GM12864 (cell line): ENCODE data around the gene ALPI.

Experiments
- DNase-seq: peaks from one replicate; pipeline ENCODE4 v3.0.0-alpha.2; 2011; ENCODE audit warnings: low read depth
- H3K4me3 ChIP-seq: 2 replicates; pipeline ENCODE4 v1.5.1; 2011; ENCODE audit warnings: mild to moderate bottlenecking, low read depth, low read length, control low read depth
- TF ChIP-seq, protein P1 (sequence below): IDR thresholded peaks from 2 replicates; pipeline ENCODE4 v1.5.1; 2011; ENCODE audit warnings: low read depth, mild to moderate bottlenecking, moderate library complexity, low read length, control low read depth, inconsistent platforms; ENCODE audit errors: missing control alignments

Gene ALPI

DNA sequence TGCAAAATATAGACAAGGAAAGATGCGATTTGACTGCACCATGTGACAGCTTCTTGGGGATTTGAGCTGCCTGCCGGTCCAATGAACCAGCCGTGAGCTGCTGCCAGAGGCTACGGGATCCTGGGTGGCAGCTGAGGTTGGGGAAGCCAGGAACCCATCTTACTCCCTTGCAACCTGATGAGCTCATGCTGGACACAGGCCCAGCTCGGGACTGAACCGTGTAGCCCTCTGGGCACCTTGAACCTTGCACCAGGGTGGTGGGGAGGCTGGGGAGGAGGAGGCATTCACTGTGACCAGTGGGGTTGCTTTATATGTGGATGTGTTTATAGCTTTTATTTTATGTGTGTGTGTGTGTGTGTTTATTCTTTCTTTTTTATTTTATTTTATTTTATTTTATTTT lies 9.1 kb downstream of the ALPI start:
- no peak for DNase-seq
- no peak overlapping the region for H3K4me3 ChIP-seq
- TF ChIP-seq, protein P1, sequence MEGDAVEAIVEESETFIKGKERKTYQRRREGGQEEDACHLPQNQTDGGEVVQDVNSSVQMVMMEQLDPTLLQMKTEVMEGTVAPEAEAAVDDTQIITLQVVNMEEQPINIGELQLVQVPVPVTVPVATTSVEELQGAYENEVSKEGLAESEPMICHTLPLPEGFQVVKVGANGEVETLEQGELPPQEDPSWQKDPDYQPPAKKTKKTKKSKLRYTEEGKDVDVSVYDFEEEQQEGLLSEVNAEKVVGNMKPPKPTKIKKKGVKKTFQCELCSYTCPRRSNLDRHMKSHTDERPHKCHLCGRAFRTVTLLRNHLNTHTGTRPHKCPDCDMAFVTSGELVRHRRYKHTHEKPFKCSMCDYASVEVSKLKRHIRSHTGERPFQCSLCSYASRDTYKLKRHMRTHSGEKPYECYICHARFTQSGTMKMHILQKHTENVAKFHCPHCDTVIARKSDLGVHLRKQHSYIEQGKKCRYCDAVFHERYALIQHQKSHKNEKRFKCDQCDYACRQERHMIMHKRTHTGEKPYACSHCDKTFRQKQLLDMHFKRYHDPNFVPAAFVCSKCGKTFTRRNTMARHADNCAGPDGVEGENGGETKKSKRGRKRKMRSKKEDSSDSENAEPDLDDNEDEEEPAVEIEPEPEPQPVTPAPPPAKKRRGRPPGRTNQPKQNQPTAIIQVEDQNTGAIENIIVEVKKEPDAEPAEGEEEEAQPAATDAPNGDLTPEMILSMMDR, result no peak

DNA sequence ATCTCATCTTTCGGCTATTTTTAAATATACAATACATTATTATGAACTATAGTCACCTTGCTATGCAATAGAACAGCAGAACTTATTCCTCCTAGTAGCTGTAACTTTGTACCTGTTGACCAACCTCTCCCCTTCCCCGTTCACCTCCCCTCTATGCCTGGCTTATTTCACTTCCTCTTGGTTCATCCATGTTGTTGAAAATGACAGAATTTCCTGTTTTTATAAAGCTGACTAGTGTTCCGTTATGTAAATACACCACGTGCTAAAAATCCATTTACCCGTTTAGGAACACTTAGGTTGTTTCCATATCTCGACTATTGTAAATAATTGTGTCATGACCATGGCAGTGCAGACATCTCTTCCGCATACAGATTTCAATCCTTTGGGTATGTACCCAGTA lies 10.3 kb downstream of the ALPI start:
- TF ChIP-seq, protein P1, result no peak
- H3K4me3 ChIP-seq, result no peak overlapping the region
- no peak for DNase-seq

DNA sequence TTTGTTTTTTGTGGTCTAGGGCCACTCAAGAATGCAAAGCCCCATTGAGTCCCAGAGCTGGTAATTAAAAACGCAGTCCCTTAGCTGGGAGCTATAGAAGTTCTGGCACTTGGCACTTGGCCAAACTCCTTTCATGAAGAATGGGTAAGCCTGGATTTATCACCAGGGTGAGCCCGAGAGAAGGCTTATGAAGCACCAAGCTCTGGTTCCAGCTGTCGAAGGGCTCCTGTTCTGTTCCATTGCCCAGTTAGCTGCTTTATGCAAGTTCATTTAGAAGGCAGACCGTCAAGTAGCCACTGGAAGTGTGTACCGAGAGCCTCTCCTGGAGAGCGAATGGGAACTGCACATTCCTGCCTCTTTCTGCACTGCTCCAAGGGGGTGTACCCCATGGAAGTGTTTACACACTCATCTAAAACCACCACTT lies 17.5 kb downstream of the ALPI start:
- TF ChIP-seq, protein P1, result no peak
- DNase-seq, result no peak
- H3K4me3 ChIP-seq, result no peak overlapping the region

DNA sequence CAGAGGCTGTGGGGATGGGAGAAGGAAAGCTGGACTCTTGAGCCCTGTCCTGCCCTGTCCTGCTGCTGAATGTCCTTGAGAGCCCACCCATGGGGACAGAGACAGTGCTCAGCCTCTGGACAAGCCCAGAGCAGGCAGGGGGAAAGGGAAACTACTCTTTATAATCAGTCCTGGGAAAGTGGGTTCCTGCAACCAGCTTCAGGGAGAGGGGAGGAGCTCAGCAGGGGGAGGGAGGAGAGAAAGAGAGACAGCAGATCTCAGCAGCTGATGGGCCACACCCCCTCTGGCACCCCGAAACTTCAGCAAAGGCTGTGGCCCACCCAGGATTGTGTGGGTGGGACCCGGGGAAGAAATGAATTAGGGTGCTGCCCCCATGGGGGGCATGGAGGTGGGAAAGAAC lies 20.1 kb downstream of the ALPI start:
- DNase-seq, result no peak
- TF ChIP-seq, protein P1, result no peak
- no peak overlapping the region for H3K4me3 ChIP-seq

DNA sequence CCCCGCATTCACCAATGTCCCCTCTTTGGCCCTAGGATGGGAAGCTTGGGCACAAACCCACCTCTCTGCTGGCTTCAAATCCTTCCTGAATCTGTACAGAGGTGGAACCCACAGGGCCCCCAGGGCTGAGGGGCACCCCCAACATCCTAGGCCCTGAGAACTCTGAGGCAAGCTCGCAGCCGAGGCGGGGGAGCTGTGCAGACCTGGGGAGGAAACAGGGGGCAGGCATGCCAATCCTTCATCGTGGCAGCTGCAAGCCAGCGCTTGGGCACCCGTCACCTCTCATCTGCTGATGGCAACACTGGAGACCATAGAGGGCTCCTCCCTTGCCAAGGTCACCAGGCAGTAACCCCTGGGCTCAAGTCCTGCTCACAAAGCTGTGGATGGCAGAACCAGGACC lies 20.8 kb downstream of the ALPI start:
- TF ChIP-seq, protein P1, result no peak
- DNase-seq, result no peak

DNA sequence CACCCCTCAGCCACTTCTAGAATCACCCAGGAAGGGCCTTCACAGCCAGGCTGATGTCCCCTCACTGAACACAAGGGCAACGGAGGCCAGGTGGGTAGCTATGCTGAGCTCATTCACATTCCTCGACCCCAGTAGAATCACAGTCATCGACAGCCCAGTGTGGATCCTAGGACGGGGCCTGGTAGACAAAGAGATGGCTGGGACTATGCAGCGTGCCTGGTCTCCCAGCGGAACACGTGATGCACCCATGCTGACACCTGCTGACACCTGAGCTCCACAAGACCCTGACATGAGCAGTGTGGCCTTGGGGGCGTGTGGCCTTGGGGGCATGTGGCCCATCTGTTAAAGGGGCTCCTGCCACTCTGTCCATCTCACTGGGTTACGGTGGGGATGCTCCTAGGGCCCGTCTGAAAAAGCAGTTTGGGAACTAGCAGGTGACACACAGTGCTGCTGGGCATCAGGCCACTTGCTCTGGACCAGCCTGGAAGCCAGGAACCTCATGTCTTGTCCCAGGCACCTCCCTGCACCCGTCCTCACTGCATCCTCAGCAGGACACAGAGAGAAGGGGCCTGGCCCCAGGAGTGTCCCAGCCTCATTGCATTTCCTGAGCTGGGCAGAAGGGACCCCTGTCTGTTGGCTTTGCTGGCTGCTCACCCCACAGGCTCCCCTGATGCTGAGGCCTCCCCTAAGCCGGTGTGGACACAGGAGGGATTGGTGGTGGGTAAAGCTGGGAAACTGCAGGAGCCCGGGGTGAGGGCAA lies 22.0 kb downstream of the ALPI start:
- TF ChIP-seq, protein P1, result no peak
- H3K4me3 ChIP-seq, result no peak overlapping the region
- no peak for DNase-seq

More for the DNA sequence above, 20.8 kb downstream of the ALPI start:
- H3K4me3 ChIP-seq, result no peak overlapping the region
